Measurements from ENCODE around the gene GOLGB1. TPM values are rescaled to one million over a fixed set of nuclear protein-coding genes. Genes with fewer than 3 reads are reported as not detected.
A peak's percentile ranks its signal among the peaks of the same experiment; 100 is the strongest.
"Not testable (repeated sequence)": the region's sequence is repeated elsewhere in the genome, so short reads cannot be mapped to it uniquely, and the experiment has no call there.

Gene GOLGB1, protein sequence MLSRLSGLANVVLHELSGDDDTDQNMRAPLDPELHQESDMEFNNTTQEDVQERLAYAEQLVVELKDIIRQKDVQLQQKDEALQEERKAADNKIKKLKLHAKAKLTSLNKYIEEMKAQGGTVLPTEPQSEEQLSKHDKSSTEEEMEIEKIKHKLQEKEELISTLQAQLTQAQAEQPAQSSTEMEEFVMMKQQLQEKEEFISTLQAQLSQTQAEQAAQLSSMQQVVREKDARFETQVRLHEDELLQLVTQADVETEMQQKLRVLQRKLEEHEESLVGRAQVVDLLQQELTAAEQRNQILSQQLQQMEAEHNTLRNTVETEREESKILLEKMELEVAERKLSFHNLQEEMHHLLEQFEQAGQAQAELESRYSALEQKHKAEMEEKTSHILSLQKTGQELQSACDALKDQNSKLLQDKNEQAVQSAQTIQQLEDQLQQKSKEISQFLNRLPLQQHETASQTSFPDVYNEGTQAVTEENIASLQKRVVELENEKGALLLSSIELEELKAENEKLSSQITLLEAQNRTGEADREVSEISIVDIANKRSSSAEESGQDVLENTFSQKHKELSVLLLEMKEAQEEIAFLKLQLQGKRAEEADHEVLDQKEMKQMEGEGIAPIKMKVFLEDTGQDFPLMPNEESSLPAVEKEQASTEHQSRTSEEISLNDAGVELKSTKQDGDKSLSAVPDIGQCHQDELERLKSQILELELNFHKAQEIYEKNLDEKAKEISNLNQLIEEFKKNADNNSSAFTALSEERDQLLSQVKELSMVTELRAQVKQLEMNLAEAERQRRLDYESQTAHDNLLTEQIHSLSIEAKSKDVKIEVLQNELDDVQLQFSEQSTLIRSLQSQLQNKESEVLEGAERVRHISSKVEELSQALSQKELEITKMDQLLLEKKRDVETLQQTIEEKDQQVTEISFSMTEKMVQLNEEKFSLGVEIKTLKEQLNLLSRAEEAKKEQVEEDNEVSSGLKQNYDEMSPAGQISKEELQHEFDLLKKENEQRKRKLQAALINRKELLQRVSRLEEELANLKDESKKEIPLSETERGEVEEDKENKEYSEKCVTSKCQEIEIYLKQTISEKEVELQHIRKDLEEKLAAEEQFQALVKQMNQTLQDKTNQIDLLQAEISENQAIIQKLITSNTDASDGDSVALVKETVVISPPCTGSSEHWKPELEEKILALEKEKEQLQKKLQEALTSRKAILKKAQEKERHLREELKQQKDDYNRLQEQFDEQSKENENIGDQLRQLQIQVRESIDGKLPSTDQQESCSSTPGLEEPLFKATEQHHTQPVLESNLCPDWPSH (N-terminal part only)
- 10 to 100 TPM; 29.7 to 39.1 TPM for total RNA-seq

DNA sequence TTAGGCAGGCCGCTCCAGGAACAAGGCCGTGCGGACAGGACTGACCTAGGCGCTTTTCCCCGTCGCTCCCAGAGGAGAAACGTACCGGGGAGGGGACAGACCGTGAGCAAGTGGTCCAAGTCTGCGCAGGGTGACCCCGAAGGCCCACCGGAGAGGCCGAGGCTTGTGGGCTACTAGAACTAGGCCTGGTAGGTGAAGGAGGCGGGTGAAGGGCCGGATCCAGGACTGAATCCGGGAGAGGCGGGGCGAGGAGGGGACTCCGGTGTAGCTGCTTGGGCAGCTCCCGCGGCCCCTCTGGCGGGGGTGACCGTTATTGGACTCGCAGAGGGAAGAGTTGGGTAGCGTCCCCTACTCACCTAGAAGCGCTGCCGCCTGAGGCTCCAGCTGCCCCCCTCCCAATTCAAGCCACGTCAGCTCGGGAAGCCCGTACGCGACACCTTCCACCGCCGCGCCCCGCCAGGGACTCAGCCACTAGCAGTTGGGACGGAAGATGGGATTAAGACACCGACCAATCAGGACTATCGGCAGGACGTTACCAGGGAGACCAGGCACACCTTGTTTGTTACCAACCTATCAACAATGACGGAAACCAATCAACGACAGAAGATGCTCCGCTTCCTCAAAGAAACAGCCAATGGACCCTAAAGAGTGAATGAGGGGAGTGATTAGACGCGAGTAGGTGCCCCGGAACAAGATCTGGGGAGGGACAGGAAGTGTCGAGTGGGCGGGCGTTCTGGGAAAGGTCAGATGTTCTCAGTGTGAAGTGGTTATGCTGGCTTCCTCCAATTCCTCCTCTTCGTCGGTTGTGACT is at the start of gene GOLGB1:
Gene GOLGB1, minus strand, starts transcription at position 466 of the 811 bp plus-strand sequence. CDS start 18,770 bp downstream, outside the sequence.
- peak; percentile 97 for ATAC-seq (replicated peaks)
- no peaks in the 10 kb centered on the region for H3K36me3 Mint-ChIP-seq (ENCODE audit: low read depth)
- no peak within 1 kb of the TSS for H3K27ac Mint-ChIP-seq
- H3K27me3 Mint-ChIP-seq, result peaks cover 9% of the 10 kb centered on the region
- no peak within 1 kb of the TSS for H3K4me3 Mint-ChIP-seq
- H3K4me1 Mint-ChIP-seq, result peaks cover 3% of the 10 kb centered on the region
- no peaks in the 10 kb centered on the region for H3K9me3 Mint-ChIP-seq

DNA sequence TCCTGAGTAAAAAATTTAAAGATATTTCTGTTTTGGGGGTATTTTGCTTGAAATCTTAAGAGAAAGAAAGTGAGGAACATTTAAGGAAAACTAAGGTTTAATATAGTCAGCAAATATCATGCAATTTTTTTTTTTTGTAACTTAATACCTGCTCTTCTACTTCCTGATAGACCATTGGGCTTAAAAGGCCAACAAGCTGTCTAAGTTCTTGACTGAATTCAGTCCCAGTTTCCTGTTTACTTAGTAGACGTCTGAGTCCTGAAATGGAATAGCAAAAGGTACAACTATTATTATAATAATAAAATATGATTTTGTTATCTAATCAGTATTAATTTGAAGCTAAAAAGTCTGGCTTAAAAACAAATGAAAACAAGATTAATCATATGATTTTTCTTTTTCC is 47.4 kb upstream of the GOLGB1 start:
- no peak overlapping the region for H3K4me3 Mint-ChIP-seq
- H3K36me3 Mint-ChIP-seq (ENCODE audit: low read depth), result peaks cover 89% of the 10 kb centered on the region
- no peaks in the 10 kb centered on the region for H3K27me3 Mint-ChIP-seq
- no peak for ATAC-seq (replicated peaks)
- H3K9me3 Mint-ChIP-seq, result no peaks in the 10 kb centered on the region
- H3K4me1 Mint-ChIP-seq, result peaks cover 10% of the 10 kb centered on the region
- no peak overlapping the region for H3K27ac Mint-ChIP-seq

GRCh38 chr3:121794264-121794983 is 44.9 kb upstream of the GOLGB1 start:
- peaks cover 90% of the 10 kb centered on the region for H3K36me3 Mint-ChIP-seq (ENCODE audit: low read depth)
- no peaks in the 10 kb centered on the region for H3K4me1 Mint-ChIP-seq
- no peak for ATAC-seq (replicated peaks)
- no peak overlapping the region for H3K27ac Mint-ChIP-seq
- H3K4me3 Mint-ChIP-seq, result no peak overlapping the region
- H3K27me3 Mint-ChIP-seq, result no peaks in the 10 kb centered on the region
- H3K9me3 Mint-ChIP-seq, result no peaks in the 10 kb centered on the region

- Mint-ChIP-seq H3K9me3 (no peaks in the 10 kb centered on the region), H3K36me3 (ENCODE audit: low read depth) (peaks cover 91% of the 10 kb centered on the region), H3K27ac (no peak overlapping the region), H3K4me3 (no peak overlapping the region), H3K4me1 (no peaks in the 10 kb centered on the region), H3K27me3 (no peaks in the 10 kb centered on the region)
- no peak for ATAC-seq (replicated peaks)
These were observed 43.5 kb upstream of the GOLGB1 start for GRCh38 chr3:121793078-121793477.

- ATAC-seq (replicated peaks), result no peak
- H3K4me1 Mint-ChIP-seq, result peaks cover 4% of the 10 kb centered on the region
- no peak overlapping the region for H3K4me3 Mint-ChIP-seq
- H3K27ac Mint-ChIP-seq, result peak overlapping the region; percentile 54
- no peaks in the 10 kb centered on the region for H3K9me3 Mint-ChIP-seq
- H3K27me3 Mint-ChIP-seq, result no peaks in the 10 kb centered on the region
- H3K36me3 Mint-ChIP-seq (ENCODE audit: low read depth), result peaks cover 97% of the 10 kb centered on the region
These were observed 36.9 kb upstream of the GOLGB1 start for GRCh38 chr3:121786485-121786884.

DNA sequence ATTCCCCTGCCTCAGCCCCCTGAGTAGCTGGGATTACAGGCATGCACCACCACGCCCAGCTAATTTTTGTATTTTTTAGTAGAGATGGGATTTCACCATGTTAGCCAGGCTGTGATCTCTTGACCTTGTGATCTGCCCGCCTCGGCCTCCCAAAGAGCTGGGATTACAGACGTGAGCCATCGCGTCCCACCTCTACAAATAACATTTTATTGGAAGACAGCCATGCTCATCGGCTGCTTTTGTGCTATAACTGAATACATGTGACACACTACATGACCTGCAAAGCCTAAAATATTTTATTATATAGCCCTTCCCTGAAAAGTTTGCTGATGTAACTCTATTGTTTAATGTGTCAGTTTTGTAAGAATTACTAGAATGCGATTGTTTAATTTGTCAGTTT is 33.2 kb upstream of the GOLGB1 start:
- H3K27me3 Mint-ChIP-seq; H3K27ac Mint-ChIP-seq; H3K4me3 Mint-ChIP-seq; H3K9me3 Mint-ChIP-seq; ATAC-seq (replicated peaks); H3K4me1 Mint-ChIP-seq: not testable (repeated sequence)
- H3K36me3 Mint-ChIP-seq (ENCODE audit: low read depth), result peaks cover 100% of the 10 kb centered on the region

DNA sequence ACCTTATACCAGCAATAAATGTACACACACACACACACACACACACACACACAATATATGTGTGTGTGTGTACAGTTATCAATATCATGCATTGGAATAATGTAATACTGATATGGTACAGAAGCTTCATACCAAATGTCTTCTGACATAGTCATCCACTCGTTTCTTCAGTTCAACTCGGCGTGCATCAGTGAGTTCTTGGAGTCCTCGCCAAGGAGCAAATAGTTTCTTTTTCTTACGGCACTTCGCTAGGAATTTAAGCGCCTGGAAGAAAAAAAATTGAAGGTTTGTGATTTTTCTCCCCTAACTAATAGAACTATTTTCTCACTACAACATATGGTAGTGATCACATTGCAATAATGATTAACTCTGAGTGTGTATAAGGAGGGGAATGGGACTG is 32.1 kb upstream of the GOLGB1 start:
- Mint-ChIP-seq H3K9me3 (no peaks in the 10 kb centered on the region), H3K27ac (no peak overlapping the region), H3K4me3 (no peak overlapping the region), H3K27me3 (no peaks in the 10 kb centered on the region), H3K4me1 (peaks cover 3% of the 10 kb centered on the region), H3K36me3 (ENCODE audit: low read depth) (peaks cover 100% of the 10 kb centered on the region)
- ATAC-seq (replicated peaks), result no peak

DNA sequence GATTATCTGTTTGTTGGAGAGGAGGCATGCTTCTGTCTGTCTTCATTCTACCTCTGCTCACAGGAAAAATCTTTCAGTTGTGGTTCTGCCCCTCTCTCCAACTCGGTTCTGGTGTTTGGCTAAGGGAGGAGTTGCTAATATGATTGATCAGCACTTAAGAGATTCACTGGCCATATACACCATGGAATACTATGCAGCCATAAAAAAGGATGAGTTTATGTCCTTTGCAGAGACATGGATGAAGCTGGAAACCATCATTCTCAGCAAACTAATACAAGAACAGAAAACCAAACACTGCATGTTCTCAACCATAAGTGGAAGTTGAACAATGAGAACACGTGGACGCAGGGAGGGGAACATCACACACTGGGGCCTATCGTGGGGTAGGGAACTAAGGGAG is 25.6 kb upstream of the GOLGB1 start:
- not testable (repeated sequence) for ATAC-seq (replicated peaks); H3K9me3 Mint-ChIP-seq; H3K4me3 Mint-ChIP-seq; H3K27me3 Mint-ChIP-seq; H3K4me1 Mint-ChIP-seq; H3K27ac Mint-ChIP-seq
- H3K36me3 Mint-ChIP-seq (ENCODE audit: low read depth), result peaks cover 100% of the 10 kb centered on the region

DNA sequence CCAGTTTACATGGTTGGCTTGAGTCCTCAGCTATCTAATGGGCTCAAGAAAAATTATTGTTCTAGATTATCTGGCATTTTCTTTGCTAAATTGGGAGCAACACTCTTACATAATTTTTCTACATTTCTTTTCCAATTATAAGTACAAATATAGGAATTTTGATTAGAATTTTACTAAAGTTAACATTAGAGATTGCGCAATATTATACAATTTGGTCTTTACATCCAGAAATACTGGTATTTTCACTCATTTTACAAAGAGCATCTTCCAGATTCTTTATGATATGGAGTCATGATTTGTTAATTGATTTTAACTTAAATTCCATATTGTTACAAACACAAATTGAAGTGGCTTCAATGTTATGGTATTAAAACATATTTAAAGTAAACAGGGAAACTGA is 19.7 kb upstream of the GOLGB1 start:
- ATAC-seq (replicated peaks), result no peak
- Mint-ChIP-seq H3K27ac (no peak overlapping the region), H3K9me3 (no peaks in the 10 kb centered on the region), H3K4me1 (no peaks in the 10 kb centered on the region), H3K27me3 (no peaks in the 10 kb centered on the region), H3K36me3 (ENCODE audit: low read depth) (peaks cover 59% of the 10 kb centered on the region), H3K4me3 (no peak overlapping the region)

GRCh38 chr3:121768452-121768851 is 18.9 kb upstream of the GOLGB1 start:
- Mint-ChIP-seq H3K9me3 (no peaks in the 10 kb centered on the region), H3K36me3 (ENCODE audit: low read depth) (peaks cover 51% of the 10 kb centered on the region), H3K27ac (no peak overlapping the region), H3K4me1 (no peaks in the 10 kb centered on the region), H3K27me3 (no peaks in the 10 kb centered on the region), H3K4me3 (no peak overlapping the region)
- ATAC-seq (replicated peaks), result no peak

- Mint-ChIP-seq H3K9me3 (no peaks in the 10 kb centered on the region), H3K36me3 (ENCODE audit: low read depth) (no peaks in the 10 kb centered on the region), H3K27me3 (no peaks in the 10 kb centered on the region), H3K27ac (no peak overlapping the region), H3K4me1 (no peaks in the 10 kb centered on the region), H3K4me3 (no peak overlapping the region)
- no peak for ATAC-seq (replicated peaks)
These were observed 10.1 kb upstream of the GOLGB1 start for GRCh38 chr3:121759541-121760202.

DNA sequence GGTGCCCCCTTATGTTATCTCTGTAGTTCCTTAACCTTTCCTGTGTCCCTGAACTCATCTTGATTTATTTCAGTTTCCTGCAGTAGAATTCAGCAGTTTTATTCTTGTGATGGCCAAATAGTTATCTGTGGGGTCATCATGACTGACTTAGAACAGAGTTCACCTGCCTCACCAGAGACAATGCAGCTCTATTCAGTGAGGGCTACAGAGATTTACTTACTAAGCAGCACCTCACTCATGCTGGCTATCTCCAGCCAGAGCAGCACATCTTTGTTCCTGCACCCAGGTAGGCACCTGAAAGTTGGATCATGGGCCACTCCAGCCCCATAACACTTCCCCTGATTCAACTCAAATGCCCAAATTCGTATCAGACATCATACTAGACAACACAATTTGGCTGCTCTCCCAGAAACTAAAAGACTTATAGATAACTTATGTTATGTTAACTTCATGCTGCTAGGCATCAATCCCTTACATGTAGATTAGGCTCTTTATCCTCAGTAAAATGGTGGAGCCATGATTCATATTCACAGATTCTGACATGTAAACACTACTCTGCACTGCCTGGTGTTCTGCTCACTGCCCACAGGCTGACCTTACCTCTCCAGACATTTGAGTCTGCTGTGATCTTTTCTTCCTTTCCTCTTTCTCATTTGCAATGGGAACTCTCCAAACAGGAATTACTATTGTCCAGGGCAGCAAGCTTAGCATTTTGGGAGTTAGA is 9.3 kb upstream of the GOLGB1 start:
- Mint-ChIP-seq H3K4me3 (no peak overlapping the region), H3K36me3 (ENCODE audit: low read depth) (no peaks in the 10 kb centered on the region), H3K27me3 (no peaks in the 10 kb centered on the region), H3K4me1 (no peaks in the 10 kb centered on the region), H3K27ac (no peak overlapping the region), H3K9me3 (no peaks in the 10 kb centered on the region)
- no peak for ATAC-seq (replicated peaks)

All from activated T-helper 17 cell treated with anti-CD3 and anti-CD28 coated beads, Interleukin-2, amount 50 U/mL, for 72 hours (primary cell).